ENCODE results near the gene KRTCAP2. TPM values are rescaled to one million over a fixed set of nuclear protein-coding genes. Genes with fewer than 3 reads are reported as not detected.
"Not testable (repeated sequence)": the region's sequence is repeated elsewhere in the genome, so short reads cannot be mapped to it uniquely, and the experiment has no call there.

The KRTCAP2 gene
- total RNA-seq, 2 donors from 2014 or later = 149 to 223 TPM

- no peaks in the 10 kb centered on the region for H3K36me3 Mint-ChIP-seq
- no peaks in the 10 kb centered on the region for H3K9me3 Mint-ChIP-seq
- no peak for DNase-seq (ENCODE audit: low spot score)
- peak overlapping the region; percentile 97 for H3K4me3 Mint-ChIP-seq
- peaks cover 28 to 31% of the 10 kb centered on the region in 2 donors for H3K4me1 Mint-ChIP-seq (ENCODE audit: low read depth in 2 of 2)
- H3K27ac Mint-ChIP-seq = peak overlapping the region; percentile 53 to 77
- ATAC-seq = no peak
- no peaks in the 10 kb centered on the region for H3K27me3 Mint-ChIP-seq
Measured at GRCh38 chr1:155195201-155196102, 22.3 kb upstream of the KRTCAP2 start.

GRCh38 chr1:155193991-155194240, 20.8 kb upstream of the KRTCAP2 start:
- H3K9me3 Mint-ChIP-seq; ATAC-seq; DNase-seq (ENCODE audit: low spot score); H3K27me3 Mint-ChIP-seq; H3K36me3 Mint-ChIP-seq: not testable (repeated sequence)
- Mint-ChIP-seq H3K4me3 (peak overlapping the region; percentile 97), H3K4me1 (ENCODE audit: low read depth in 2 of 2) (peaks cover 28 to 31% of the 10 kb centered on the region in 2 donors), H3K27ac (peak overlapping the region; percentile 95 to 96)

GRCh38 chr1:155193275-155193990, 20.3 kb upstream of the KRTCAP2 start:
- H3K36me3 Mint-ChIP-seq = no peaks in the 10 kb centered on the region
- H3K27me3 Mint-ChIP-seq = no peaks in the 10 kb centered on the region
- peak; percentile 78 to 84 for ATAC-seq
- peaks cover 28 to 31% of the 10 kb centered on the region in 2 donors for H3K4me1 Mint-ChIP-seq (ENCODE audit: low read depth in 2 of 2)
- H3K27ac Mint-ChIP-seq = peak overlapping the region; percentile 95 to 96
- H3K4me3 Mint-ChIP-seq = peak overlapping the region; percentile 97
- DNase-seq (ENCODE audit: low spot score) = peak; percentile 91
- H3K9me3 Mint-ChIP-seq = no peaks in the 10 kb centered on the region

- no peak for DNase-seq (ENCODE audit: low spot score)
- Mint-ChIP-seq H3K9me3 (no peaks in the 10 kb centered on the region), H3K27ac (peak overlapping the region; percentile 95 to 96), H3K27me3 (no peaks in the 10 kb centered on the region), H3K4me1 (ENCODE audit: low read depth in 2 of 2) (peaks cover 28 to 35% of the 10 kb centered on the region in 2 donors), H3K4me3 (peak overlapping the region; percentile 97), H3K36me3 (no peaks in the 10 kb centered on the region)
- ATAC-seq = no peak
Measured at GRCh38 chr1:155192346-155193274, 19.5 kb upstream of the KRTCAP2 start.

GRCh38 chr1:155191904-155192303, 18.8 kb upstream of the KRTCAP2 start:
- no peak for ATAC-seq
- DNase-seq (ENCODE audit: low spot score) = no peak
- H3K27me3 Mint-ChIP-seq = no peaks in the 10 kb centered on the region
- H3K4me3 Mint-ChIP-seq = peak overlapping the region; percentile 52
- peak overlapping the region; percentile 95 to 96 for H3K27ac Mint-ChIP-seq
- H3K4me1 Mint-ChIP-seq (ENCODE audit: low read depth in 2 of 2) = peaks cover 28 to 35% of the 10 kb centered on the region in 2 donors
- no peaks in the 10 kb centered on the region for H3K36me3 Mint-ChIP-seq
- no peaks in the 10 kb centered on the region for H3K9me3 Mint-ChIP-seq

- H3K36me3 Mint-ChIP-seq; H3K27ac Mint-ChIP-seq; ATAC-seq; DNase-seq (ENCODE audit: low spot score); H3K4me3 Mint-ChIP-seq; H3K27me3 Mint-ChIP-seq; H3K9me3 Mint-ChIP-seq: not testable (repeated sequence)
- H3K4me1 Mint-ChIP-seq (ENCODE audit: low read depth in 2 of 2) = peaks cover 23 to 27% of the 10 kb centered on the region in 2 donors
Measured at GRCh38 chr1:155189926-155190325, 16.8 kb upstream of the KRTCAP2 start.

- Mint-ChIP-seq H3K27ac (peak overlapping the region; percentile 32 to 37), H3K27me3 (no peaks in the 10 kb centered on the region), H3K4me1 (ENCODE audit: low read depth in 2 of 2) (peaks cover 10 to 14% of the 10 kb centered on the region in 2 donors), H3K36me3 (no peaks in the 10 kb centered on the region), H3K9me3 (no peaks in the 10 kb centered on the region), H3K4me3 (peak overlapping the region; percentile 1)
- DNase-seq (ENCODE audit: low spot score) (no peak), ATAC-seq (no peak)
Measured at GRCh38 chr1:155188268-155188667, 15.2 kb upstream of the KRTCAP2 start.

GRCh38 chr1:155187456-155187891, 14.4 kb upstream of the KRTCAP2 start:
- peaks cover 6 to 12% of the 10 kb centered on the region in 2 donors for H3K4me1 Mint-ChIP-seq (ENCODE audit: low read depth in 2 of 2)
- H3K36me3 Mint-ChIP-seq = no peaks in the 10 kb centered on the region
- no peaks in the 10 kb centered on the region for H3K27me3 Mint-ChIP-seq
- peak overlapping the region; percentile 9 to 32 for H3K27ac Mint-ChIP-seq
- no peaks in the 10 kb centered on the region for H3K9me3 Mint-ChIP-seq
- no peak overlapping the region for H3K4me3 Mint-ChIP-seq
- peak; percentile 12 for DNase-seq (ENCODE audit: low spot score)
- no peak for ATAC-seq

- Mint-ChIP-seq H3K27me3 (no peaks in the 10 kb centered on the region), H3K27ac (peak overlapping the region in 1 of 2 donors; percentile 9), H3K9me3 (no peaks in the 10 kb centered on the region), H3K4me3 (no peak overlapping the region), H3K4me1 (ENCODE audit: low read depth in 2 of 2) (peaks cover under 1 to 6% of the 10 kb centered on the region in 2 donors), H3K36me3 (no peaks in the 10 kb centered on the region)
- peak; percentile 20 for DNase-seq (ENCODE audit: low spot score)
- peak; percentile 4 to 43 for ATAC-seq
Measured at GRCh38 chr1:155186794-155187455, 13.8 kb upstream of the KRTCAP2 start.

- Mint-ChIP-seq H3K4me3 (no peak overlapping the region), H3K36me3 (no peaks in the 10 kb centered on the region), H3K9me3 (no peaks in the 10 kb centered on the region), H3K4me1 (ENCODE audit: low read depth in 2 of 2) (peaks cover 0 to 5% of the 10 kb centered on the region in 2 donors), H3K27me3 (no peaks in the 10 kb centered on the region), H3K27ac (no peak overlapping the region)
- peak; percentile 28 for DNase-seq (ENCODE audit: low spot score)
- ATAC-seq = no peak
Measured at GRCh38 chr1:155186067-155186793, 13.1 kb upstream of the KRTCAP2 start.

GRCh38 chr1:155185783-155186066, 12.6 kb upstream of the KRTCAP2 start:
- Mint-ChIP-seq H3K36me3 (no peaks in the 10 kb centered on the region), H3K27me3 (no peaks in the 10 kb centered on the region), H3K9me3 (no peaks in the 10 kb centered on the region), H3K27ac (no peak overlapping the region), H3K4me3 (no peak overlapping the region), H3K4me1 (ENCODE audit: low read depth in 2 of 2) (peaks cover 0 to 5% of the 10 kb centered on the region in 2 donors)
- ATAC-seq (peak in 1 of 2 donors; percentile 14), DNase-seq (ENCODE audit: low spot score) (no peak)

- Mint-ChIP-seq H3K27ac (no peak overlapping the region), H3K4me1 (ENCODE audit: low read depth in 2 of 2) (peaks cover 0 to 5% of the 10 kb centered on the region in 2 donors)
- peak; percentile 49 for DNase-seq (ENCODE audit: low spot score)
Measured at GRCh38 chr1:155184835-155185782, 12.0 kb upstream of the KRTCAP2 start.

More at GRCh38 chr1:155184835-155185782, 12.0 kb upstream of the KRTCAP2 start:
- peak; percentile 17 to 25 for ATAC-seq
- Mint-ChIP-seq H3K9me3 (no peaks in the 10 kb centered on the region), H3K27me3 (no peaks in the 10 kb centered on the region), H3K36me3 (no peaks in the 10 kb centered on the region), H3K4me3 (no peak overlapping the region)
